SHP77 (cell line): Measurements from ENCODE around the gene CC2D2B.
"Not testable (repeated sequence)": the region's sequence is repeated elsewhere in the genome, so short reads cannot be mapped to it uniquely, and the experiment has no call there.

ENCODE experiments used
- DNase-seq, 2 experiments: peaks; one replicate each; lab custom pipeline; 2025; lab: John Stamatoyannopoulos, UW

CC2D2B gene

DNA sequence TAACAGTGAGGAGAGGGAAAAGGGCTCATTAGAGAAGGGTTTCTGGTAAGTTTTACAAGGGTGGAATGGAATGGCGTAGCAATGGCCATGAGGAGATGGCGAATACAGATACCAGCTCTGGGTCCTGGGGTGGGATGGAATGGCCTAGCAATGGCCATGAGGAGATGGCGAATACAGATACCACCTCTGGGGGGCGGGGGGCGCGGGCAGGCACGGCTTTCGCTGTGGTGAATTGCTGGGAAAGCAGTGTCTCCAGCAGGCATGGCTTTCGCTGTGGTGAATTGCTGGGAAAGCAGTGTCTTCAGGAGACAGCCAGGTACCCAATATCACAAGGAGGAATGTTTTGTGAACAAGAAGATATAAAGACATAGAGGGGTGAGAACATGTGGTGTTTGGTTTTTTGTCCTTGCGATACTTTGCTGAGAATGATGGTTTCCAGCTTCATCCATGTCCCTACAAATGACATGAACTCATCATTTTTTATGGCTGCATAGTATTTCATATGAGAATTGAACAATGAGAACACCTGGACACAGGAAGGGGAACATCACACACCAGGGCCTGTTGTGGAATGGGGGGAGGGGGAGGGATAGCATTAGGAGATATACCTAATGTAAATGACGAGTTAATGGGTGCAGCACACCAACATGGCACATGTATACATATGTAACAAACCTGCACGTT lies 1.7 kb upstream of the CC2D2B start:
- DNase-seq: not testable (repeated sequence)

GRCh38 chr10:95906677-95907455 lies 909 bp upstream of the CC2D2B start:
- peak; percentile 33 to 34 for DNase-seq

GRCh38 chr10:95908450-95908849 lies 675 bp downstream of the CC2D2B start:
- DNase-seq: no peak

GRCh38 chr10:95909561-95909960 lies 1.8 kb downstream of the CC2D2B start:
- no peak for DNase-seq

DNA sequence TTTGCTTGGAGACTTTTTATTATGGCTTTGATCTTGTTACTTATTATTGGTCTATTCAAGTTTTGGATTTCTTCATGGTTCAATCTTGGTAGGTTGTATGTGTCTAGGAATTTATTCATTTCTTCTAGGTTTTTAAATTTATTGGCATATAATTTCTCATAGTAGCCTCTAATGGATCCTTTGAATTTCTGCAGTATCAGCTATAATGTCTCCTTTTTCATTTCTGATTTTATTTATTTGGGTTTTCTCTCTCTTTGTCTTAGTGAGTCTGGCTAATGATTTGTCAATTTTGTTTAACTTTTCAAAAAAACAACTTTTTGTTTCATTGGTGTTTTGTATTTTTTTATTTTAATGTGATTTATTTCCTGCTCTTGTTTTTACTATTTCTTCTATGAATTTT lies 8.3 kb downstream of the CC2D2B start:
- not testable (repeated sequence) for DNase-seq

DNA sequence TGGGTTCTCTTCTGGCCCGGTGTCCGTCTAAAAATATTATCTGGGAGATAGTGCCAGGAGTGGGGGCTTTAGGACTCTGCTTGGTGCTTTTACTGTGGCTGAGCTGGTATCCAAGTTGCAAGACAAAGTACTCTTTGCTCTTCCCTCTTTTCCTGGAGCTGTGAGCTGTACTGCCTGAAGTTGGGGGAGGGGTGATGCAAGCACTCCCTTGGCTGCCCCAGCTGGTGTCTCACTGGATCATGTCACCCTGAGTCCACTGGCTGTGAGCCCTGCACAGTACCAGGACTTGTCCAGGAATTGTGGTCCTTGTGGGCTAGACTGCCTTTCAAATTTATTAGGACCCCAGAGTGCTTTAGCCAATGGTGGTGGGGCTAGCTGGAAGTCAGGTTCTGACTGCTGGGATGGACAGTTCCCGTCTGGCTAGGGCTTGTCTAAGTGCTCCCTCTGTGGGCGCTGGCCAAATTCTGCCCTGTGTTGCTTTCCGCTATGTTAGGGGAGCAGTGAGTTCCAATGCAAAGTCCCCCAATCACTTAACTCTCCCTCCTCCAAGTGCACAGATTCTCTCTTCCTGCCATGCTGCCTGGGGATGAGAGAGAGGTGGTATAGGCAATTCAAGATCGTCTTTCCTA lies 13.1 kb downstream of the CC2D2B start:
- DNase-seq: no peak

GRCh38 chr10:95925033-95925432 lies 17.3 kb downstream of the CC2D2B start:
- no peak for DNase-seq

DNA sequence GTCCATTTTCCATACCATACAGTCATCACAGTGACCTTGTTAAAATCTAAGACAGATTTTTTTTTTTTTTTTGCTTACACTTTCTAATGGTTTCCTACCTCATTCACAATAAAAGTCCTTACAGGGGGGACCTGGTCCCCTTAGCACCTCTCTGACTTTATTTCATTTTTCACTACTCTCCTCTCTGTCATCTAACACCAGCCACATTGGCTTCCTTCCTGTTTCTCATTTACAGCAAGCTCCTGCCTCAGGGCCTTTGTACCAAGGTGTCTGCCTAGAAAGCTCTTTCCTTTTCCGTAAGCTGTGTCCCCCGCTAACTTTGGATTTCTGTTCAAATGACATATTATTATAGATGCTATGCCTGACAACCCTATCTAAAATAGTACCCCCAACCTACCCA lies 27.7 kb downstream of the CC2D2B start:
- no peak for DNase-seq

GRCh38 chr10:95941115-95941514 lies 33.3 kb downstream of the CC2D2B start:
- DNase-seq: no peak

- no peak for DNase-seq
Measured at GRCh38 chr10:95963202-95963990, 55.6 kb downstream of the CC2D2B start.

DNA sequence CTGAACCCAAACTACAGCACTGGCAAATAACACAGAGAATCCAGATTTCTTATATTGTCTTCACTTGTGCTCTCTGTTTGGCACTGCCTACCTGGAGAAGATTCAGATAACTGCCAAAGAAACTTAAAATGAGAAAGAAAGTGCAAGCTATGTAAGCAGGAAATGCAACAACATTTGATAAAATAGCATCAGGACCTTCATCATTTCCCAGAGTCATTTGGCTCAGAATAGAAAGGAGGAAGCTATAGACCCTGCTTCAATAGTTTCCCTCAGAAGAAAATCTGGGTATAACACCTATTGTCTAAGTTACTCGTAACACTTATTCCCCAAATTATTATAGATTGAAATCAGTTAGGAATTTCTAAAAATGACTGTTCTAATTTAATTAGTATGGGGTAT lies 56.2 kb downstream of the CC2D2B start:
- DNase-seq: no peak

GRCh38 chr10:95964756-95965155 lies 57.0 kb downstream of the CC2D2B start:
- no peak for DNase-seq

DNA sequence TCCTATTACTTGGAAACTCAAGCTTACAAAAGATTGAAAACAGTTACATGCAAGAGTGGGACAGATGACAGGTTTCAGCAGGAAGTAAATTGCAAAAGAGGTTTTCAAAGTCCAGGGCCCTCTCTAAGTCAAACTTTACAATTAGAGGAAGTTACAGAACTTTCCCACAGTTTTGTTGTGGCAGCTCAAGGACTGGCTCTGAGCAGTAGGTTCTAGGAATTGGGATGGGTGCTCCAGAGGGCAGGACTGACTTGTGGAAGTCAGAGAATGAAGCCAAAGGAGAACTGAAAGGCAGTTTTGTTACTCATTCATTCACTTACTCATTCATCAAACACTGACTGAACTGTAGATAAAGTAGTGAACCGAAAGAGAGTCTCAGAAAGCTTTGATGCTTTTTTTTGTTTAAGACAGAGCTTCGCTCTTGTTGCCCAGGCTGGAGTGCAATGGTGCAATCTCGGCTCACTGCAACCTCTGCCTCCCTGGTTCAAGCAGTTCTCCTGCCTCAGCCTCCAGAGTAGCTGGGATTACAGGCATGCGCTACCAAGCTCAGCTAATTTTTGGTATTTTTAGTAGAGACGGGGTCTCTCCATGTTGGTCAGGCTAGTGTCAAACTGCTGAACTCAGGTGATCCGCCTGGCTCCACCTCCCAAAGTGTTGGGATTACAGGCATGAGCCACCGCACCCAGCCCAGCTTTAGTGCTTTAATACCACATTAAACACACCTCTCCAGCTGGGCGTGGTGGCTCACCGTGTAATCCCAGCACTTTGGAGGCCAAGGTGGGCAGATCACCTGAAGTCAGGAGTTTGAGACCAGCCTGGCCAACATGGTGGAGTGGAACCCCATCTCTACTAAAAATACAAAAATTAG lies 68.8 kb downstream of the CC2D2B start:
- DNase-seq: no peak

DNA sequence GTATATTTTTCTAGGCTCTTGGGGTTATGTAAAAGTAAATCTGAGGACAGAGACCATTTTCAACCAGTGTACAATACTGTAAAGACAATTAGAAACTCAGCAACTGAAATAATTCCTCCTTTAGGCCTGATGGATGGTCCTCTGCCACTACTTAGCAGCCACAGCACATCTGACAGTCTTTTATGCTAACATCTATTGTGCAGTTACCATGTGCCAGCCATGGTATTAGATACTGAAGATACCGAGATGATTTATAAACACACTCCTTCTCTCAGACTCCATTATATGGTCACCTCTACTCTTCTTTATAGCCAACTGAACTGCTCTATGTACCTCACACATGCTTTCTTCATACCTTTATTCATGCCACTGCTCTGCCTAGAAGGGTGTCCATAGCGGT lies 74.4 kb downstream of the CC2D2B start:
- no peak for DNase-seq

DNA sequence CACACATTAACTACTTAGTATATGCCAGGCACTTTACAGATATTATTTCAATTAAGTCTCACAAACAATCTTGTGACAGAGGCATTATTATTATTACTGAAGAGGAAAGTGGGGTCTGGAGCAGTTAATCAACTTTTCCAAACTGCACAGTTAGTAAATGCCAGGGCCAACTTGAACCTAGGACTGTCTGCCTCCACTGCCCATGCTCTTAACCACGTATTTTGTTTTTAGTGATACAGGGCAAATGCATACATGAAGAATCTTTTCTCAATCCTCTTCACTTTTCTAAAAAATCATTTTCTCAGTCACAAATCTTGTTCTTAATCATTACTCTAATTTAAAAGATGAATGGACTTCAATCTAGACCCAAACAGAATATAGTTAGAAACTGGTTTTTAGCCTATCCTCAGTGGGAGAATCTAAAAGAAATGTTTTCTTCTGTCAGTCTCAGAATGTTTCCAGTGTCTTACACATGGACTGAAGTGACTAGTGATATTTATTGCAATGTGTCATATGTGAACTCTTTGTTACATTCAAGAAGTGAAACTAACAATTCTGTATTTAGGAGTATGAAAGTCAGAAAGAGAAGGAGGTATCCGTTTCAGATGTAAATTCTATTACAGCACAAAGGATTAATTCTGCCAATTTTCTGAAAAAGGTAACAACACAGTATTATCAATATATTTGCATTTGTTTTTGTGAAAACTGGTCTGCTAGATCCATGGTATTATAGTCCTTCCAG lies 80.1 kb downstream of the CC2D2B start:
- DNase-seq: no peak

- DNase-seq: no peak
Measured at GRCh38 chr10:95988702-95989101, 80.9 kb downstream of the CC2D2B start.

GRCh38 chr10:95994376-95994775 lies 86.6 kb downstream of the CC2D2B start:
- DNase-seq: not testable (repeated sequence)

GRCh38 chr10:95998255-95998784 lies 90.5 kb downstream of the CC2D2B start:
- DNase-seq: no peak

GRCh38 chr10:96013956-96014355 lies 106.2 kb downstream of the CC2D2B start:
- no peak for DNase-seq

- no peak for DNase-seq
Measured at GRCh38 chr10:96014473-96015102, 106.8 kb downstream of the CC2D2B start.
